ENCODE results near the gene KCND2. TPM values are rescaled to one million over a fixed set of nuclear protein-coding genes. Genes with fewer than 3 reads are reported as not detected.
"Not testable (repeated sequence)": the region's sequence is repeated elsewhere in the genome, so short reads cannot be mapped to it uniquely, and the experiment has no call there.

Gene KCND2
- total and polyA plus RNA-seq, 7 experiments from 2014 or later: not detected

- H3K9me3 ChIP-seq (ENCODE audit: control insufficient read depth in 2 of 3, low read length in 3 of 3): no peaks in the 10 kb centered on the region
- ATAC-seq (no peak), DNase-seq (no peak)
- POLR2A ChIA-PET: no interaction called here
- Mint-ChIP-seq H3K4me1 (no peaks in the 10 kb centered on the region), H3K27ac (no peak overlapping the region), H3K36me3 (no peaks in the 10 kb centered on the region), H3K27me3 (peaks cover 0 to 11% (median 6%) of the 10 kb centered on the region in 5 donors), H3K9me3 (no peaks in the 10 kb centered on the region), H3K4me3 (no peak overlapping the region)
- intact Hi-C loops (cut with micrococcal nuclease): no loop called here
- H3K27me3 ChIP-seq (ENCODE audit: control insufficient read depth in 2 of 2, insufficient read depth in 2 of 2, low read length in 2 of 2): peaks cover 0 to 4% of the 10 kb centered on the region in 2 donors
- CTCF ChIA-PET: no interaction called here
- no peaks in the 10 kb centered on the region for H3K36me3 ChIP-seq (ENCODE audit: control insufficient read depth in 2 of 3, insufficient read depth in 3 of 3, low read length in 3 of 3)
- H3K4me1 ChIP-seq (ENCODE audit: control insufficient read depth in 2 of 2, insufficient read depth in 2 of 2, low read length in 2 of 2): no peaks in the 10 kb centered on the region
- H3K27ac ChIP-seq (ENCODE audit: low read depth, low read length): no peak overlapping the region
- H3K4me3 ChIP-seq (ENCODE audit: low read length): no peak overlapping the region
These were observed 487.9 kb downstream of the KCND2 start for GRCh38 chr7:120760851-120761250.

DNA sequence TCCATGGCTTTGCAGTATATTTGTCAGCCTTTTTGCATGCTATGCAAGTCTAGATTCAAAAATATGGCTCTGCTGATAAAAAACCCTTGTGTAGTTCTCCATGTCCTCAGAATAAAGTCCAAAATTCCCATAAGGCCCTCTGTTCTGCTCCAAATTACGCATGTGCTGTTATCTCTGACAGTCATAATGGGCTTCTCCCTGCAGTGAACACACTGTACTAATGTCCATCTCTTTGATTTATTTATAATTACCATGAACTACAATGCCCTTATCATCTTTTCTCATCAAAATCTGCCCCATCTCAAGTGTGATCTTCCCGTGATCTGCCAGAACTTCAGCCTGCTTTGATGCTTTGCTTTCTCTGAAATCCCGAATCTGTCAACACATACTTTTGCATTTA is 497.2 kb downstream of the KCND2 start:
- intact Hi-C loops (cut with micrococcal nuclease): no loop called here
- Histone ChIP-seq H3K36me3 (ENCODE audit: control insufficient read depth in 2 of 3, insufficient read depth in 3 of 3, low read length in 3 of 3) (no peaks in the 10 kb centered on the region), H3K27ac (ENCODE audit: low read depth, low read length) (no peak overlapping the region), H3K9me3 (ENCODE audit: control insufficient read depth in 2 of 3, low read length in 3 of 3) (no peaks in the 10 kb centered on the region), H3K27me3 (ENCODE audit: control insufficient read depth in 2 of 2, insufficient read depth in 2 of 2, low read length in 2 of 2) (no peaks in the 10 kb centered on the region), H3K4me3 (ENCODE audit: low read length) (no peak overlapping the region), H3K4me1 (ENCODE audit: control insufficient read depth in 2 of 2, insufficient read depth in 2 of 2, low read length in 2 of 2) (no peaks in the 10 kb centered on the region)
- H3K4me1 Mint-ChIP-seq: no peaks in the 10 kb centered on the region
- H3K27me3 Mint-ChIP-seq: peaks cover 0 to 9% (median 4%) of the 10 kb centered on the region in 5 donors
- no peaks in the 10 kb centered on the region for H3K36me3 Mint-ChIP-seq
- no peaks in the 10 kb centered on the region for H3K9me3 Mint-ChIP-seq
- ChIA-PET POLR2A (no interaction called here), CTCF (no interaction called here)
- no peak overlapping the region for H3K27ac Mint-ChIP-seq
- ATAC-seq (no peak), DNase-seq (no peak)
- H3K4me3 Mint-ChIP-seq: no peak overlapping the region

GRCh38 chr7:120774481-120774880 is 501.5 kb downstream of the KCND2 start:
- H3K9me3 ChIP-seq (ENCODE audit: control insufficient read depth in 2 of 3, low read length in 3 of 3): no peaks in the 10 kb centered on the region
- Mint-ChIP-seq H3K4me1 (no peaks in the 10 kb centered on the region), H3K4me3 (no peak overlapping the region), H3K36me3 (no peaks in the 10 kb centered on the region), H3K27ac (no peak overlapping the region), H3K27me3 (peaks cover 0 to 4% (median 0%) of the 10 kb centered on the region in 5 donors), H3K9me3 (no peaks in the 10 kb centered on the region)
- no peak overlapping the region for H3K4me3 ChIP-seq (ENCODE audit: low read length)
- no peak overlapping the region for H3K27ac ChIP-seq (ENCODE audit: low read depth, low read length)
- DNase-seq (no peak), ATAC-seq (no peak)
- ChIA-PET CTCF (no interaction called here), POLR2A (no interaction called here)
- H3K27me3 ChIP-seq (ENCODE audit: control insufficient read depth in 2 of 2, insufficient read depth in 2 of 2, low read length in 2 of 2): no peaks in the 10 kb centered on the region
- no peaks in the 10 kb centered on the region for H3K36me3 ChIP-seq (ENCODE audit: control insufficient read depth in 2 of 3, insufficient read depth in 3 of 3, low read length in 3 of 3)
- intact Hi-C loops (cut with micrococcal nuclease): no loop called here
- no peaks in the 10 kb centered on the region for H3K4me1 ChIP-seq (ENCODE audit: control insufficient read depth in 2 of 2, insufficient read depth in 2 of 2, low read length in 2 of 2)

DNA sequence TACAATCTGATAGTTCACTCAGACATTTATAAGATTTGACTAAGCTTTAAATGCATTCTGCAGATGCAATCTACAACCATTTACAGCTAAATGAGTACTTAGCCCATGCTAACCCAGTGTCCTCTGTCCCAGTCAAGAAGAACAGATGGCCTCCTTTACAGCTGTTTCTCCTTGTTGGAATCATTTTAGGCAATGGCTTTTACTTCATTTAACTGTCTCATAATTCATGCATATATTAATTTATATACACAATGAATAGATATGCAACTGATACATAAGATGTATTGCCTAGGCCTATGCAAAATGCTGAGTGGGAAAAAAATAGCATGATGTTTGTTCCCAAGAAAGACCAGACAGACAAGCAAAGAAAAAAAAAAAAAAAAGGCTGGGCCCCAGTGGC is 502.8 kb downstream of the KCND2 start:
- Histone ChIP-seq H3K27ac (ENCODE audit: low read depth, low read length) (no peak overlapping the region), H3K27me3 (ENCODE audit: control insufficient read depth in 2 of 2, insufficient read depth in 2 of 2, low read length in 2 of 2) (no peaks in the 10 kb centered on the region), H3K4me3 (ENCODE audit: low read length) (no peak overlapping the region), H3K4me1 (ENCODE audit: control insufficient read depth in 2 of 2, insufficient read depth in 2 of 2, low read length in 2 of 2) (no peaks in the 10 kb centered on the region), H3K36me3 (ENCODE audit: control insufficient read depth in 2 of 3, insufficient read depth in 3 of 3, low read length in 3 of 3) (no peaks in the 10 kb centered on the region), H3K9me3 (ENCODE audit: control insufficient read depth in 2 of 3, low read length in 3 of 3) (no peaks in the 10 kb centered on the region)
- CTCF ChIA-PET: interaction anchor here (0.7 kb wide), 1 partner anchor 266 kb away, joined by 3 read pairs; no protein-coding TSS in a partner anchor
- intact Hi-C loops (cut with micrococcal nuclease): no loop called here
- H3K36me3 Mint-ChIP-seq: no peaks in the 10 kb centered on the region
- H3K27me3 Mint-ChIP-seq: peaks cover 0 to 4% (median 0%) of the 10 kb centered on the region in 5 donors
- no peaks in the 10 kb centered on the region for H3K9me3 Mint-ChIP-seq
- ATAC-seq (no peak), DNase-seq (no peak)
- H3K27ac Mint-ChIP-seq: no peak overlapping the region
- no peaks in the 10 kb centered on the region for H3K4me1 Mint-ChIP-seq
- no peak overlapping the region for H3K4me3 Mint-ChIP-seq
- POLR2A ChIA-PET: no interaction called here

DNA sequence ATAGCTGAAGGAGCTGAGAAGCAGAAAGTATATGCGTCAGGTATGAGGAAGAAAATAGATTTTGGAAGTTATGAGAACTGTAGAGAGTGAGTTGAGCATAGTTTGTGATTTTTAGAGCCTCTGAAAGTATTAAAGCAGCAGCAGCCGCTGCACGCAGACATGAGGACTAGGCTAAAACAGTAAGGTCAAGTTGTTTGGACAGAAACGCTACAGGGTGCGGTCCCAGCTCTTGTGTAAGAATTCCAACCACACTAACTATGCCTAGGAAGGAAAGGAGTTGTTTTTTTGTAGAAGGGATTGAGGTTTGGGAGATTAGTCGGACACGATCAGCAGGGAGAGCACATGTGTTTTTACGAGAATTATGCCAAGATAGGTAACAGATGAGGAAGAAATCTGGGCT is 506.1 kb downstream of the KCND2 start:
- H3K27me3 ChIP-seq (ENCODE audit: control insufficient read depth in 2 of 2, insufficient read depth in 2 of 2, low read length in 2 of 2); H3K36me3 Mint-ChIP-seq; H3K27ac ChIP-seq (ENCODE audit: low read depth, low read length); H3K9me3 ChIP-seq (ENCODE audit: control insufficient read depth in 2 of 3, low read length in 3 of 3); H3K4me3 ChIP-seq (ENCODE audit: low read length); DNase-seq; H3K27ac Mint-ChIP-seq; POLR2A ChIA-PET; H3K27me3 Mint-ChIP-seq; ATAC-seq; H3K4me1 Mint-ChIP-seq; H3K36me3 ChIP-seq (ENCODE audit: control insufficient read depth in 2 of 3, insufficient read depth in 3 of 3, low read length in 3 of 3); H3K4me1 ChIP-seq (ENCODE audit: control insufficient read depth in 2 of 2, insufficient read depth in 2 of 2, low read length in 2 of 2); H3K9me3 Mint-ChIP-seq; CTCF ChIA-PET; H3K4me3 Mint-ChIP-seq; intact Hi-C loops (cut with micrococcal nuclease): not testable (repeated sequence)

DNA sequence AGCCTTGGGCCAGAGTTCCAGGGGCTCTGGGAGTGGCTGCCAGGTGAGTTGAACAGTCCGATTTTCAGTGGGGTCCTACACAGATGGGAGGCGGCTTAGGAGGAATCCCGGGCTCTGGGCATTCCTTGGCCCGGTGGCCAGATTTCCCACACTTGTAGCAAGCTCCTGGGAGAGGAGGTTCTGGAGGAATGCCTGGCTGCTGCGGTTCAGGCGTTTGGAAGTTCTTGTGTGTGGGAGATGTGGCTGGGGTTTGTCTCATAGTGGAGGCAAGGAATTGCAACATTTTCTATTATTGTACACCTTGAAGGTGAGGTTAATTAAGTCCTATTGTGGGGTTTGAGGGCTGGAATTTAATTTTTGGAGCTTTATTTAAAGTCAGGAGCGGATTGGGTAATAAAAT is 507.5 kb downstream of the KCND2 start:
- H3K36me3 Mint-ChIP-seq; H3K36me3 ChIP-seq (ENCODE audit: control insufficient read depth in 2 of 3, insufficient read depth in 3 of 3, low read length in 3 of 3); H3K27ac Mint-ChIP-seq; H3K4me1 ChIP-seq (ENCODE audit: control insufficient read depth in 2 of 2, insufficient read depth in 2 of 2, low read length in 2 of 2); DNase-seq; H3K4me3 ChIP-seq (ENCODE audit: low read length); H3K27me3 ChIP-seq (ENCODE audit: control insufficient read depth in 2 of 2, insufficient read depth in 2 of 2, low read length in 2 of 2); H3K27me3 Mint-ChIP-seq; ATAC-seq; POLR2A ChIA-PET; intact Hi-C loops (cut with micrococcal nuclease); H3K9me3 Mint-ChIP-seq; H3K4me3 Mint-ChIP-seq; H3K9me3 ChIP-seq (ENCODE audit: control insufficient read depth in 2 of 3, low read length in 3 of 3); H3K27ac ChIP-seq (ENCODE audit: low read depth, low read length); H3K4me1 Mint-ChIP-seq; CTCF ChIA-PET: not testable (repeated sequence)

DNA sequence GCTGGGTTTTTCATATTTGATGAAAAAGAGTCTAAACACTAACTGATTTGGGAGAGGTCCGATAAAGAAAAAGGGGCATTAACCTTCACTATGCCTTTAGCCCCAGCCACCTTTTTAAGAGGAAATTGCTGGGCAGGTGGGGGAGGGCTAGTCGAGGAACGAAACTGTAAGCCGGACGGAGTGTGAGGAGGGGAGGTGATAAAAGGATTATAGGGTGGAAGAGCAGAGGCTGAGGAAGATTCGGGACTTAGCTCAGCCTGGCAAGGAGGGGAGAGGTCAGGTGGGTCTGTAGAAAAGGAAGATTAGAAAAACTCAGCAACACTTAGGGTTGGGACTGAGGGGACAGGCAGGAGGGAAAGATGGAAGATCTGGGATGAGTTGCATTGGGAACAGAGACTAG is 508.0 kb downstream of the KCND2 start:
- no peak overlapping the region for H3K27ac ChIP-seq (ENCODE audit: low read depth, low read length)
- no peaks in the 10 kb centered on the region for H3K9me3 Mint-ChIP-seq
- no peaks in the 10 kb centered on the region for H3K9me3 ChIP-seq (ENCODE audit: control insufficient read depth in 2 of 3, low read length in 3 of 3)
- DNase-seq: no peak
- intact Hi-C loops (cut with micrococcal nuclease): no loop called here
- no peak overlapping the region for H3K4me3 ChIP-seq (ENCODE audit: low read length)
- no peak overlapping the region for H3K4me3 Mint-ChIP-seq
- H3K4me1 ChIP-seq (ENCODE audit: control insufficient read depth in 2 of 2, insufficient read depth in 2 of 2, low read length in 2 of 2): no peaks in the 10 kb centered on the region
- ChIA-PET CTCF (no interaction called here), POLR2A (no interaction called here)
- no peaks in the 10 kb centered on the region for H3K4me1 Mint-ChIP-seq
- no peaks in the 10 kb centered on the region for H3K27me3 ChIP-seq (ENCODE audit: control insufficient read depth in 2 of 2, insufficient read depth in 2 of 2, low read length in 2 of 2)
- no peaks in the 10 kb centered on the region for H3K36me3 Mint-ChIP-seq
- H3K27ac Mint-ChIP-seq: no peak overlapping the region
- peaks cover 0 to 2% (median 1%) of the 10 kb centered on the region in 5 donors for H3K27me3 Mint-ChIP-seq
- H3K36me3 ChIP-seq (ENCODE audit: control insufficient read depth in 2 of 3, insufficient read depth in 3 of 3, low read length in 3 of 3): no peaks in the 10 kb centered on the region
- no peak for ATAC-seq

All from naive thymus-derived CD4-positive, alpha-beta T cell (primary cell).